LNCaP clone FGC (cell line): ENCODE results near the gene DYNLT4.

Experiments used
- DNase-seq: peaks from one replicate; pipeline ENCODE4 v3.0.0-alpha.2; 2011; ENCODE audit warnings: low read depth
- H3K4me3 ChIP-seq: 2 replicates; pipeline ENCODE4 v1.5.1; 2011; ENCODE audit warnings: mild to moderate bottlenecking, low read depth, low read length, control low read depth
- TF ChIP-seq, protein P1 (sequence below): IDR thresholded peaks from 2 replicates; pipeline ENCODE4 v1.5.1; 2012; ENCODE audit warnings: mild to moderate bottlenecking; ENCODE audit not compliant: control insufficient read depth, insufficient read depth; ENCODE audit errors: extremely low read depth

DYNLT4 gene

DNA sequence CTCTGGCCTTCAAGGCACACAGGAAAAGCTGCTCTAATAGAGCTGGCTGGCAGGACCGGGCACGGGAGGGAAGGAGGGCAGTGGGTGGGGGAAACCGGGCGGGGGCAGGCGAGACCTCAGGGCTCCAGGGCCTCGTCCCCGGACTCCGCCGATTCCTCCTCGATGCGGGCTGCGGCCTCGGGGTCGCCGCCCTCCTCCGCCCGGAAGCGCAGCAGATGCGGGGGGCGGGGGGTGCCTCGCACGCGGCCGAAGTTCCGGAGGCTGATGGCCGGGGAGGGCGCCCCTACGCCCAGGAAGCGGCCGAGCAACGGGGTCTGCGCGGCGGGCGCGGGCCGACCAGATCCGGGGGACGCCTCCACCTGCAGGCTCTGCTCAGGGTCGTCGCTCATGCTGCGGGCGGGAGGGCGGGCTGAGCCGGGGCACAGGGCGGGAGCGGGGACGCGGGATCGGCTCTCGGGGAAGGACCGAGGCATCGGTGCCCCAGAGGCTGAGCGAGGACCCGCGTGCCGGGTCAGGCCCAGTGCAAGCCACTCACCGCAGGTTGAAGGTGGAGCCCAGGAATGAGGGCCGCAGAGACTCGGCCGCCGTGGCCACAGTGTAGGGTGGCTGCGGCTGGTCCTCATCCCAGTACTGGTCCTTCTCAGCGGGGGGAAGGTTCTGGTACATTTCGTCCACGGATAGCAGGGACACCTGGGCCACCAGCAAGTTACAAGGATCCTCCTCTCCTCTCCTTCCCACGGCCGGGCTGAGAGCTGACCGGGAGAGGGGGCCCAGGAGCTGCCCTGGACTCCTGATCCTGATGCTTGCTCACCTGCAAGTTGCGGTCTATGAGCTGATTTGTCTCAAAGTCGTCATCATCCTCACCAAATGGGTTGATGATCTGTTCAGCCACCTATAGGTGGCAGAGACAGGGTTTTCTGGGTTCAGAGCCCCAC, 22.8 kb downstream of the DYNLT4 start:
- DNase-seq: no peak
- TF ChIP-seq, protein P1, sequence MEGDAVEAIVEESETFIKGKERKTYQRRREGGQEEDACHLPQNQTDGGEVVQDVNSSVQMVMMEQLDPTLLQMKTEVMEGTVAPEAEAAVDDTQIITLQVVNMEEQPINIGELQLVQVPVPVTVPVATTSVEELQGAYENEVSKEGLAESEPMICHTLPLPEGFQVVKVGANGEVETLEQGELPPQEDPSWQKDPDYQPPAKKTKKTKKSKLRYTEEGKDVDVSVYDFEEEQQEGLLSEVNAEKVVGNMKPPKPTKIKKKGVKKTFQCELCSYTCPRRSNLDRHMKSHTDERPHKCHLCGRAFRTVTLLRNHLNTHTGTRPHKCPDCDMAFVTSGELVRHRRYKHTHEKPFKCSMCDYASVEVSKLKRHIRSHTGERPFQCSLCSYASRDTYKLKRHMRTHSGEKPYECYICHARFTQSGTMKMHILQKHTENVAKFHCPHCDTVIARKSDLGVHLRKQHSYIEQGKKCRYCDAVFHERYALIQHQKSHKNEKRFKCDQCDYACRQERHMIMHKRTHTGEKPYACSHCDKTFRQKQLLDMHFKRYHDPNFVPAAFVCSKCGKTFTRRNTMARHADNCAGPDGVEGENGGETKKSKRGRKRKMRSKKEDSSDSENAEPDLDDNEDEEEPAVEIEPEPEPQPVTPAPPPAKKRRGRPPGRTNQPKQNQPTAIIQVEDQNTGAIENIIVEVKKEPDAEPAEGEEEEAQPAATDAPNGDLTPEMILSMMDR: no peak
- no peak overlapping the region for H3K4me3 ChIP-seq

DNA sequence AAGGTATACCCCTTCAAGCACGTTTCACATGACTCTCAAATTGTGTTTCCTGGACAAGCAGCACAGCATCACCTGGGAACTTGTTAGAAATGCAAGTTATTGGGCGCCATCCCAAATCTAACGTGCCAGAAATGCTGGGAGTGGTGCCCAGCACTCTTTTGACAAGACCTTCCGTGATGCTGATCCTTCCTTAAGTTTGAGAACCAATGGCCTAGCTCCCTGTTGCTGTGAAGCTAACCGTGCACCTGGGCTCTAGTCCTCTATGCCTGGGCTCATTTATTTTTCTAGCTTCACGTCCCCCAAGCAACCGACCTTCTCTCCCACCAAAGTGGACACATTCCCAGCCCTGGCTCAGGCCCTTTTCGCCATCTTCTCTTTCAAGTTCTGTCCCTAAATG, 23.5 kb downstream of the DYNLT4 start:
- DNase-seq: peak; percentile 95
- TF ChIP-seq, protein P1: no peak
- no peak overlapping the region for H3K4me3 ChIP-seq

DNA sequence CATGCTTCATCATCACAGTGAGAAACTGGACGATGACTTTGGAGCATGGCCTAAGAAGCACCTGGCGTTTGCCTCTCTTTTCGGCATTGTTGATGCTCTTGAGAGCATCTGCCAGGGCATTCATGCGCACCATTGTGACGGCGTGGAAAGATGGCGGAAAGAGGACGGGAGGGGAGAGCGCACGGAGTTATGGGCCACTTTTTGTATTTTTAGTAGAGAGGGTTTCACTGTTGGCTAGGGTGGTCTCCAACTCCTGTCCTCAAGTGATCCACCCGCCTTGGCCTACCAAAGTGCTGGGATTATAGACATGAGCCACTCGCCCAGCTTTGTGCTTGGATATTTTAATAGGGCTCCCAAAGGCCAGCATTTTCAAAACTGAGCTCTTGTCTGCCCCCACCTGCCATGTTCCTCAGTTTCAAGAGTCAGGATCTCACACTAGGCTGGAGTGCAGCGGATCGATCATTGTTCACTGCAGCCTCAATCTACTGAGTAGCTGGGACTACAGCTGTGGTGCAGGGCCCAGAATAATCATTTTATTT, 26.5 kb downstream of the DYNLT4 start:
- H3K4me3 ChIP-seq: no peak overlapping the region
- TF ChIP-seq, protein P1: no peak
- DNase-seq: no peak

DNA sequence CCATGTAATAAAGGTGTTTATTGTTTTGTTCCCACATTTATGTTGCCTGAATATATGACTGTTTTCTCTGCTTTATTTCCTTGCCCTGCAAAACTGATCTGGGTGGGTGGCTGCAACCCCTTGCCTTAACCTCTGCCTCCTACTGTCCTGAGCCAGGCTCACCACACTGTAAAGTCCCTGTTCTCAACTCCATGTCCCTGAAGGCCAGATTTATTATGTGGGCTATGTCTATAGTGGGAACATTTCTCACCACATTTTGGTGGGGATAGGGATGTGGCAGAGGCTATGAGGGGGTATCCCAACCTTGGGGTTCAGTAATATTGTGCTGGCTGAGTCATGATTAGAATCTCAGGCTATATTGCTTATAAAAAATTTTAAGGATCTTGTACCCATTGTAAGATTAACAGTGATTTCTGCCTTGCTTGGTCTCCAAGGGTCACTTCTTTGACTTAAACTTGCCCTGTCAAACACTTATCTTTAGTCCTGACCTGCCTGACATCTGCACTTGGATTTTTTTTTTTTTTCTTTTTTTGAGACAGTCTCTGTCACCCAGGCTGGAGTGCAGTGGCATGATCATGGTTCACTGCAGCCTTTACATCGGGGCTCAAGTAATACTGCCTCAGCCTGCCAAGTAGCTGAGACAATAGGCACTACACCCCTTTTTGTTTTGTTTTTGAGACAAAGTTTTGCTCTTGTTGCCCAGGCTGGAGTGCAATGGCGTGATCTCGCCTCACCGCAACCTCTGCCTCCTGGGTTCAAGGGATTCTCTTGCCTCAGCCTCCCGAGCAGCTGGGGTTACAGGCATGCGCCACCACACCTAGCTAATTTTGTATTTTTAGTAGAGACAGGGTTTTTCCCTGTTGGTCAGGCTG, 28.2 kb downstream of the DYNLT4 start:
- TF ChIP-seq, protein P1: no peak
- no peak overlapping the region for H3K4me3 ChIP-seq
- DNase-seq: no peak

DNA sequence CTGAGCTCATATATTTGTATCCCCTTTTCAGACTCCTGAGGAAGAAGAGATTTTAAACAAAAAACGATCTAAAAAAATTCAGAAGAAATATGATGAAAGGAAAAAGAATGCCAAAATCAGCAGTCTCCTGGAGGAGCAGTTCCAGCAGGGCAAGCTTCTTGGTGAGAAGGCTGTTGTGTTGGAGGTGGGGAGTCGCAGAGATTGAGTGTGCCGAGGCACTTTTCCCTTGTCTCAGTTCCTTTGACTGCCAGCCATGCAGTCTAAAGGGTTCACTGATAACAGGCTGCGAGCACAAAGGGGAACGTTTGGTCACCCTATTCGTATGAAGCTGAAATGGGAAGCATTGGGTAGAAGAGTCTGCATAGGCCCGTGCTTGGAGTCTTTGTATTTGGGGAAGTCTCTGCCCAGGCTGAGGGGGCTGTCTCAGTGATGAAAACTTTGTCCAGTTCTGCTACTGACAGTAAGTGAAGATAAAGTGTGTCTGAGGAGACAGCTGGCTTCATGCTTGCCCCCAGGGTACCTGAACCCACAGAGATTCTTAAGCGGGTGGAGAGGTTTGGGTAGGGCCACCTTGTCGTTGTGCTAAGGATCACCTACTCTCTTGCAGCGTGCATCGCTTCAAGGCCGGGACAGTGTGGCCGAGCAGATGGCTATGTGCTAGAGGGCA, 29.0 kb downstream of the DYNLT4 start:
- no peak for DNase-seq
- peak overlapping the region; percentile 98 for H3K4me3 ChIP-seq
- TF ChIP-seq, protein P1: no peak

GRCh38 chr1:44777547-44777946, 29.6 kb downstream of the DYNLT4 start:
- peak; percentile 51 for DNase-seq
- TF ChIP-seq, protein P1: no peak
- H3K4me3 ChIP-seq: peak overlapping the region; percentile 98
